LNCAP (cell line): ENCODE data around the gene SLC12A8.

Experiments used
- TF ChIP-seq, protein P1 (sequence below): fragments of 450-650 bp; IDR thresholded peaks from 2 replicates; pipeline ENCODE4 v1.5.1; 2017; ENCODE audit warnings: mild to moderate bottlenecking

SLC12A8 gene

GRCh38 chr3:125166599-125167136, 45.9 kb downstream of the SLC12A8 start:
- TF ChIP-seq, protein P1, sequence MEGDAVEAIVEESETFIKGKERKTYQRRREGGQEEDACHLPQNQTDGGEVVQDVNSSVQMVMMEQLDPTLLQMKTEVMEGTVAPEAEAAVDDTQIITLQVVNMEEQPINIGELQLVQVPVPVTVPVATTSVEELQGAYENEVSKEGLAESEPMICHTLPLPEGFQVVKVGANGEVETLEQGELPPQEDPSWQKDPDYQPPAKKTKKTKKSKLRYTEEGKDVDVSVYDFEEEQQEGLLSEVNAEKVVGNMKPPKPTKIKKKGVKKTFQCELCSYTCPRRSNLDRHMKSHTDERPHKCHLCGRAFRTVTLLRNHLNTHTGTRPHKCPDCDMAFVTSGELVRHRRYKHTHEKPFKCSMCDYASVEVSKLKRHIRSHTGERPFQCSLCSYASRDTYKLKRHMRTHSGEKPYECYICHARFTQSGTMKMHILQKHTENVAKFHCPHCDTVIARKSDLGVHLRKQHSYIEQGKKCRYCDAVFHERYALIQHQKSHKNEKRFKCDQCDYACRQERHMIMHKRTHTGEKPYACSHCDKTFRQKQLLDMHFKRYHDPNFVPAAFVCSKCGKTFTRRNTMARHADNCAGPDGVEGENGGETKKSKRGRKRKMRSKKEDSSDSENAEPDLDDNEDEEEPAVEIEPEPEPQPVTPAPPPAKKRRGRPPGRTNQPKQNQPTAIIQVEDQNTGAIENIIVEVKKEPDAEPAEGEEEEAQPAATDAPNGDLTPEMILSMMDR: no peak

- TF ChIP-seq, protein P1: no peak
Measured at GRCh38 chr3:125165948-125166553, 46.5 kb downstream of the SLC12A8 start.

DNA sequence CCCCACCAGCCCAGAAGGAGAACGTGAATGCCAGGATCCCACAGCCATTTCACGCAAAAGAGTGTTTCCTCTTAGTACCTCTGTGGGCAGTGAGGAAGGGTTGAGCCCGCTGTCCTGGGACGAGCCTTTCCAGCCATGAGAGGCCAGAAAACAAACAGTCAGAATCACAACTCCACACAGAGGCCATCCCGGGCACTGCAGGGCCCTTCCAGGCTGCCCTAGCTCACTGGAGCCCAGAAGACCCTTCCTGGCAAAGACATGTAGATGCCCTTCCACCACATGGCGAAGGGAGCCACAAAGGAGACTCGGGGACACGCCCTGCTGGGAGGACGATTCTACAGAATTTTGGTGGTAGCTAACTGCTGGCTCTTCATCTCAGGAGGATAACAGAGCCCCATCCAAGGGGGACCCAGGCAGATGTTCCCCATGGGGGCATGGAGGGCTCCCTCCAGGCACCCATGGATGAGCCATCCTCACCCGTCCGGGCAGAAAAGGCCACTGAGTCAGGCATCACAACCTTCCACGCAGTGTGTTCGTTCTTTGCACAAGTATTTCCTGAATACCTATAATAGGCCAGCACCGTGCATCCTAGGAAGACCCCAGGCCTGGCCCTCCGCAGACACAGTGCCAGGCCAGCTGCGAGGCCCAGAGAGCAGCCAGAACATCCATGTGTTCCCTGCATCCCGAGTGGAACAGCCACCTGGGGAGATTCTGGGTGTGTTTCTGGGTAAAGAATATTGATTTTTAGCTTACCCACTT, 47.2 kb downstream of the SLC12A8 start:
- TF ChIP-seq, protein P1: no peak; the same call in 1 of the 2 replicates

DNA sequence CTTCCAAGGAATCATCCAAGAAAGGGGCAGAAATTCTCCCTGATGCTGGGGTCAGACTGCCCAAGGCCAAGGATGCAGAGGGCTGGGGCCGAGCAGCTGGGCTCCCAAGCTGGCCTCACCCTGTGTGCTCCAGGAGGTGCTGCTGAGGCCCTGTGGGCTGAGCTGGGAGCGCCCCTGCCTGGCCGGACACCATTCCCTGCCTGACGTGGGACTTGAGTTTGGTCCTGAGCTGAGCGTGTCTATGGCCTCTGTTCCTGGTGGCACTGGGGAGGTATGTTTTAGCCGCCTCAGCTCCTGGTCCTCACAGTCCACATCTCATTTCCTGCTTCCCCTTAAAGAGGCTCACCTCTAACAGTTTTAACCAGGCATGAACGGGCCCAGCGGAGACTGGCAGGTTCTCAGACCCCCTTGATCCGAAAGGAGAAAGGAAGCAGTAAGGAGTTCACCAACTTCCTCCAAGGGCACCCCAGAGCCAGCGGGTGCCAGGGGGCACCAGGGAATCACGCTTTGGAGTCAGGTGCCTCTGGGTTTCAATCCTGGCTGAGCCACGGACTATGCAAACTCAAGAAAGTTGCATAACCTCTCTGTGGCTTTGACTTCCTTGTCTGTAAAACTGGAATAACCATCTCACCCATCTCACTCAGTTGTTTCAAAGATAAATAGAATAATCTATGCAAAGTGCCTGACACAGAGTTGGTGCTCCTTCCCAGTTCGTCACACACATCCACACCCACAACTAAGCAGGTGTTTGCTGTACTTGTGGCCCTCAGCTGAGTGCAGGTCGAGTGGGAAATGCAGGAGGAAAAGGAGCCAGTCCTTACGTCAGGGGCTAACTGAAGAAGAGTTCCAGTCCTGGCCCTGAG, 48.6 kb downstream of the SLC12A8 start:
- TF ChIP-seq, protein P1: no peak

- TF ChIP-seq, protein P1: no peak
Measured at GRCh38 chr3:125161607-125162219, 50.8 kb downstream of the SLC12A8 start.

GRCh38 chr3:125160606-125161371, 51.8 kb downstream of the SLC12A8 start:
- TF ChIP-seq, protein P1: no peak
